Measurements from ENCODE around the gene MUC20. TPM values are rescaled to one million over a fixed set of nuclear protein-coding genes. Genes with fewer than 3 reads are reported as not detected.
A peak's percentile ranks its signal among the peaks of the same experiment; 100 is the strongest.
"Not testable (repeated sequence)": the region's sequence is repeated elsewhere in the genome, so short reads cannot be mapped to it uniquely, and the experiment has no call there.

MUC20 gene
- total RNA-seq, 6 donors from 2014 or later = 10.1 to 39.8 (median 15.2) TPM

DNA sequence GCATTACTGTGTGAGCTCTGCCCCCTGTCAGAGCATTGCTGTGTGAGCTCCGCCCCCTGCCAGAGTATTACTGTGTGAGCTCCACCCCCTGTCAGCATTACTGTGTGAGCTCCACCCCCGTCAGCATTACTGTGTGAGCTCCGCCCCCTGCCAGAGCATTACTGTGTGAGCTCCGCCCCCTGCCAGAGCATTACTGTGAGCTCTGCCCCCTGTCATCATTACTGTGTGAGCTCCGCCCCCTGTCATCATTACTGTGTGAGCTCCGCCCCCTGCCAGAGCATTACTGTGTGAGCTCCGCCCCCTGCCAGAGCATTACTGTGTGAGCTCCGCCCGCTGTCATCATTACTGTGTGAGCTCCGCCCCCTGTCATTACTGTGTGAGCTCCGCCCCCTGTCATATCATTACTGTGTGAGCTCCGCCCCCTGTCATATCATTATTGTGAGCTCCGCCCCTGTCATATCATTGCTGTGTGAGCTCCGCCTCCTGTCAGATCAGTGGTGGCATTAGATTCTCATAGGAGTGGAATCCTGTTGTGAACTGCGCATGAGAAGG lies 33.5 kb upstream of the MUC20 start:
- whole genome bisulfite sequencing, 2 donors = 83 to 99% methylated on average over 10 to 14 of the region's 15 CpGs
- H3K27ac ChIP-seq = not testable (repeated sequence)

DNA sequence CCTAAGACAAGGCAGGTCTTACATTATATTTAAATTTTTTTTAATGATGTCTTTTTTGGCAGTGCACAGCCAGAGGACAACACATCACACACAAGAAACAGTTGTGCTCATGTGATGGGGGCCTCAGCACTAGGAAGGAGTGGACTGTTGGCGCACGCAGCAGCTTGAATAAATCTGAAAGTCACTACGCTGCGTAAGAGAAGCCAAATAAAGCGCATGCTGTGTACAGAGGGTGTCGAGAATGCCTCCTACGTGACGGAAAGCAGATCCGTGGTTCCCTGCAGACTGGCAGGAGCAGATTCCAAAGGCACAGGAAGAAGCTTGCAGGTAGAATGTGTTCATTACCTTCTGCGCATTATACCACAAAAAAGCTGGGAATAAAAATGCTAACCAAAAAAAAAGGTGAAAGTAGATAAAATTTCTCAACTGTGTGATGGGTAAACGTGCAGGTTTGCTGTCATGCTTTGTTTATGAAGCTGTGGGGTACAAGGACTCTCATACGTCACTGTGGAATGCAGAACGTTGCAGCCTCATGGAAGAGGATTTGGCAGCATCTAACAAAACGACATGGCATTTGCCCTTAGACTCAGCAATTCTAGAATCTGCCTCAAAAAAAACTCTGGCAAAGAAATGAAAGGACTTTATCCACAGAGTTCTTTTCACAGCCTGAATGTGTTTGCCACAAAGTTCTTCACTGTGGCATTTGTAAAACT lies 32.2 kb upstream of the MUC20 start:
- WGBS, 2 donors = 59 to 64% methylated on average over 4 of the region's 14 CpGs
- not testable (repeated sequence) for ATAC-seq (ENCODE audit: low FRiP score in 2 of 2); DNase-seq; H3K9me3 ChIP-seq; H3K4me1 ChIP-seq; H3K4me3 ChIP-seq; H3K27me3 ChIP-seq; H3K27ac ChIP-seq
- H3K36me3 ChIP-seq = peaks cover 15 to 68% (median 43%) of the 10 kb centered on the region in 4 donors

More for the DNA sequence above, 33.5 kb upstream of the MUC20 start:
- H3K36me3 ChIP-seq = peaks cover 13 to 73% (median 46%) of the 10 kb centered on the region in 4 donors
- H3K9me3 ChIP-seq; H3K4me3 ChIP-seq; DNase-seq; H3K27me3 ChIP-seq; H3K4me1 ChIP-seq; ATAC-seq (ENCODE audit: low FRiP score in 2 of 2): not testable (repeated sequence)

- H3K4me1 ChIP-seq, H3K27ac ChIP-seq, H3K9me3 ChIP-seq, H3K4me3 ChIP-seq, H3K27me3 ChIP-seq: not testable (repeated sequence)
- H3K36me3 ChIP-seq = peaks cover 11 to 68% (median 40%) of the 10 kb centered on the region in 4 donors
- DNase-seq = peak in 1 of 2 donors; percentile 68
- ATAC-seq (ENCODE audit: low FRiP score in 2 of 2) = peak in 1 of 2 donors; percentile 13
- 73 to 81% methylated on average over 21 of the region's 21 CpGs for WGBS, 2 donors
These were observed 31.4 kb upstream of the MUC20 start for GRCh38 chr3:195689184-195690070.

- Histone ChIP-seq H3K4me3 (no peak overlapping the region), H3K27ac (no peak overlapping the region), H3K4me1 (no peaks in the 10 kb centered on the region), H3K9me3 (no peaks in the 10 kb centered on the region), H3K36me3 (peaks cover 12 to 61% (median 41%) of the 10 kb centered on the region in 4 donors), H3K27me3 (no peaks in the 10 kb centered on the region)
- TF ChIP-seq EP300 (IDR thresholded peaks at IDR 0.05) (no peak), CTCF (IDR thresholded peaks at IDR 0.05) (no peak), POLR2AphosphoS5 (IDR thresholded peaks at IDR 0.05) (no peak), POLR2A (IDR thresholded peaks at IDR 0.05) (no peak)
- ATAC-seq (ENCODE audit: low FRiP score in 2 of 2) = no peak
- 71 to 87% methylated on average over 9 of the region's 9 CpGs for WGBS, 2 donors
- DNase-seq = no peak
These were observed 29.8 kb upstream of the MUC20 start for GRCh38 chr3:195690951-195691350.

GRCh38 chr3:195691596-195692353 lies 29.0 kb upstream of the MUC20 start:
- not testable (repeated sequence) for H3K27ac ChIP-seq, H3K4me1 ChIP-seq, H3K27me3 ChIP-seq, H3K9me3 ChIP-seq, H3K4me3 ChIP-seq, DNase-seq
- peak in 1 of 2 donors; percentile 31 for ATAC-seq (ENCODE audit: low FRiP score in 2 of 2)
- peaks cover 12 to 58% (median 43%) of the 10 kb centered on the region in 4 donors for H3K36me3 ChIP-seq
- 85 to 91% methylated on average over 8 to 9 of the region's 11 CpGs for WGBS, 2 donors

DNA sequence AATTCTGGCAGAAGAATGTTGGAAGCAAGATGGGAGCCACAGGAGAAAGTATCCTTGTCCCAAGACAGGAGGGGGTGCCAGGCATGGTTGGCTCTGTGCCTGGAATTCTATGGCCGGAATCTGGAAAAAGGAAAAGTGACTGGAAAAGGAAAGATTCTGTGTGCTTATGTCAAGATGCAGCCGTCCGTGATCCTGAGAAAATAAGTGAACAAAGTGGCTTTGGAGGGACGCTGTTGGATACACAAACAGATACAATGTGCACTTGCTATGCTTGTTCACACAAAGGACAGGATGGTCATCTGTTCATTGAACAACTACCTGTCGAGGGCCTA lies 28.5 kb upstream of the MUC20 start:
- WGBS, 2 donors = 81 to 83% methylated on average over 5 of the region's 5 CpGs
- no peak for DNase-seq
- no peak overlapping the region for H3K27ac ChIP-seq
- no peaks in the 10 kb centered on the region for H3K27me3 ChIP-seq
- no peak for ATAC-seq (ENCODE audit: low FRiP score in 2 of 2)
- TF ChIP-seq EP300 (IDR thresholded peaks at IDR 0.05) (no peak), POLR2A (IDR thresholded peaks at IDR 0.05) (no peak), POLR2AphosphoS5 (IDR thresholded peaks at IDR 0.05) (no peak), CTCF (IDR thresholded peaks at IDR 0.05) (no peak)
- H3K4me3 ChIP-seq = no peak overlapping the region
- no peaks in the 10 kb centered on the region for H3K4me1 ChIP-seq
- H3K36me3 ChIP-seq = peaks cover 12 to 54% (median 46%) of the 10 kb centered on the region in 4 donors
- no peaks in the 10 kb centered on the region for H3K9me3 ChIP-seq
